ENCODE measurements around the gene NR1D2. TPM values are rescaled to one million over a fixed set of nuclear protein-coding genes. Genes with fewer than 3 reads are reported as not detected.

NR1D2 gene
- total and polyA plus RNA-seq, 2 experiments from 2014 or later: 6.6 to 20.7 TPM

- TF ChIP-seq ZNF462 (CRISPR knock-in tag; IDR thresholded peaks at IDR 0.05): no peak
- no peak for TF ChIP-seq ZNF331 (CRISPR knock-in tag; IDR thresholded peaks at IDR 0.05; ENCODE audit: low read depth)
- no peak for TF ChIP-seq STAT1 (IDR thresholded peaks at IDR 0.05; ENCODE audit: unreplicated experiment)
Observed at GRCh38 chr3:23938688-23939087, 6.4 kb upstream of the NR1D2 start (continued).

- H3K27ac ChIP-seq (ENCODE audit: low read depth): no peak overlapping the region
- H3K9me2 ChIP-seq (ENCODE audit: insufficient read depth): no peaks in the 10 kb centered on the region
- Mint-ChIP-seq H3K9me3 (no peaks in the 10 kb centered on the region), H3K27ac (no peak overlapping the region), H3K27me3 (ENCODE audit: insufficient read depth, low read depth, poor library complexity) (peaks cover 4% of the 10 kb centered on the region), H3K4me1 (peaks cover 15% of the 10 kb centered on the region), H3K4me3 (no peak overlapping the region), H3K36me3 (ENCODE audit: low read depth) (no peaks in the 10 kb centered on the region; the same call in 2 of the 3 replicates)
- H3K79me2 ChIP-seq (replicated peaks; ENCODE audit: insufficient read depth): no peaks in the 10 kb centered on the region
- H3K4me3 ChIP-seq: no peak overlapping the region
- H3K27me3 ChIP-seq (ENCODE audit: insufficient read depth): peaks cover 9% of the 10 kb centered on the region; the same call in 1 of the 2 replicates
- peaks cover 10% of the 10 kb centered on the region; the same call in 1 of the 2 replicates for H3K4me1 ChIP-seq (ENCODE audit: insufficient read depth)
- 0 out of 2 replicates have a peak, but pooled peaks cover 3% of the 10 kb centered on the region for H3F3A ChIP-seq (replicated peaks; ENCODE audit: low read depth)
- no peak overlapping the region for H2AFZ ChIP-seq
- DNase-seq (ENCODE audit: low spot score): no peak
- no peaks in the 10 kb centered on the region for H4K20me1 ChIP-seq (replicated peaks; ENCODE audit: insufficient read depth)
- no peak for ATAC-seq
- H3K4me2 ChIP-seq: no peak overlapping the region
- no peaks in the 10 kb centered on the region for H3K36me3 ChIP-seq (ENCODE audit: insufficient read depth)
- no peak for TF ChIP-seq ZNF331 (CRISPR knock-in tag; IDR thresholded peaks at IDR 0.05; ENCODE audit: low read depth)
- TF ChIP-seq CREB1 (CRISPR knock-in tag; IDR thresholded peaks at IDR 0.05; ENCODE audit: low read depth): no peak
- no peak for TF ChIP-seq EZH2 (IDR thresholded peaks at IDR 0.05; ENCODE audit: low read depth, unreplicated experiment)
- TF ChIP-seq ETS1 (IDR thresholded peaks at IDR 0.05): no peak
- TF ChIP-seq NANOG (IDR thresholded peaks at IDR 0.05; ENCODE audit: borderline replicate concordance): no peak
- TF ChIP-seq POLR2AphosphoS5 (IDR thresholded peaks at IDR 0.05; ENCODE audit: low read depth): no peak
- no peak for TF ChIP-seq ZNF462 (CRISPR knock-in tag; IDR thresholded peaks at IDR 0.05)
Observed at GRCh38 chr3:23940775-23941174, 4.3 kb upstream of the NR1D2 start.
